Heart left ventricle (tissue), 13 donors: ENCODE results near the gene ITPKA.

Experiments
- CTCF ChIP-seq, 12 donors: fragments of 200-600 bp; sonication (generic) in 4 of 12; IDR thresholded peaks; one replicate each; pipeline versions ENCODE4 v1.5.0 to v1.8.0; 2018 to 2022; ENCODE audit warnings: antibody characterized with exemption in 12 of 12, mild to moderate bottlenecking in 5 of 12
- POLR2A ChIP-seq, 2 donors: fragments of 450-650 bp; IDR thresholded peaks; one replicate each; pipeline ENCODE4 v1.6.1; 2017; ENCODE audit warnings: antibody characterized with exemption in 2 of 2, mild to moderate bottlenecking in 2 of 2, moderate library complexity in 2 of 2
- donor health status: ischemic (EF 13 %, LVEDD 7.1; RV severe dilation, severe dysfunction).
- donor health status: DM: no; HTN: yes; CAD: no.
- donor health status: DM: no; HTN: no; CAD: no.
- donor health status: ischemic (EF 25% LVEDD 6.9; RV normal size, moderate dysfunction).
- donor health status: ischemic (EF 25% LVEDD 5.7; RV mildly dilated, moderate dysfunction).
- donor health status: ischemic (EF 35%, LVEDD 5.7; RV mildly dilated, moderate dysfunction).
- donor health status: nonischemic (EF 11% LVEDD 7.7; RV severe dilation, severe dysfunction).
- donor health status: DM: yes; HTN: yes; CAD: no.
- donor health status: PGD.
- donor health status: ischemic (EF 29% LVEDD 5.4; RV normal size, mild dysfunction).
- donor health status: nonischemic (EF 23%, LVEDD 6.1; RV moderate dilation, normal function).

DNA sequence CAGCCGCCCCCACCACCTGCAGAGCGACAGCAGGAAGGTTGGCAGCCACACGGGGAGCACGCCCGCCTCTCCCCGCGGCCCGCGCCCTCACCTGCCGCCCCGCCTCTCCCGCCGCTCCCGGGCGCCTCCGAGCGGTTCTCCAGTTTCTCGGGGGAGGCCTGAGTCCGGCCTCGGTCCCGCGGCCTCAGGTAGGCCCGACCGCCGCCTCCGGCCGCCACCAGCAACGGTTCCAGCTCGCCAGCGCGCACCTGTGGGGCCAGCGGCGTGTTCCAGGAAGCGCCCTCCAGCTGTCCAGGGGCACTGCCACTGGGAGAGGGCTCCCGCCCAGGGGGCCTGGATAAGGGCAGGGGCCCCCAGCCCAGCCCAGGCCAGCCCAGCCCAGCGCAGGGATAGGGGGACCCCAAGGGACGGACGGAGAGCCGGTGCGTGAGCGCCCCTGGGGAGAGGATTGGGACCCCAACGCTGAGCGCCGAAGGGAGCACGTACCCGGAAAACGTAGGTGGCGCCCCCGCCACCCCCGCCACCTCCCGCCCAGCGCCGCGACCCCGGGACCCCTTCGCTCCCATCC lies 17.7 kb downstream of the ITPKA start:
- TF ChIP-seq CTCF (IDR thresholded peaks at IDR 0.05): no peak
- TF ChIP-seq POLR2A (IDR thresholded peaks at IDR 0.05): no peak
